Dendritic cell treated with granulocyte-macrophage colony-stimulating factor and Interleukin-4, amounts not matched to agents 40 ng/mL and 50 ng/mL, for 4 days (primary cell): Measurements from ENCODE around the gene SOD2.
A peak's percentile ranks its signal among the peaks of the same experiment; 100 is the strongest.
"Not testable (repeated sequence)": the region's sequence is repeated elsewhere in the genome, so short reads cannot be mapped to it uniquely, and the experiment has no call there.

Experiments used
- H3K27ac Mint-ChIP-seq: one replicate; pipeline ENCODE4 v1.8.0; 2022; ENCODE audit warnings: mild to moderate bottlenecking, mixed read lengths
- H3K27me3 Mint-ChIP-seq: one replicate; pipeline ENCODE4 v1.8.0; 2022; ENCODE audit warnings: mild to moderate bottlenecking, mixed read lengths
- H3K36me3 Mint-ChIP-seq: one replicate; pipeline ENCODE4 v1.8.0; 2022; ENCODE audit warnings: low read depth, mixed read lengths
- H3K4me1 Mint-ChIP-seq: one replicate; pipeline ENCODE4 v1.8.0; 2022; ENCODE audit warnings: low read depth, mixed read lengths
- H3K4me3 Mint-ChIP-seq: one replicate; pipeline ENCODE4 v1.8.0; 2022; ENCODE audit warnings: mild to moderate bottlenecking, moderate library complexity, mixed read lengths
- H3K9me3 Mint-ChIP-seq: one replicate; pipeline ENCODE4 v1.8.0; 2022; ENCODE audit warnings: mixed read lengths
- intact Hi-C: fragments of 100-400 bp; cut with micrococcal nuclease; formaldehyde crosslinking; loops from one replicate; pipeline ENCODE4 v1.15.0; 2022

The SOD2 gene

DNA sequence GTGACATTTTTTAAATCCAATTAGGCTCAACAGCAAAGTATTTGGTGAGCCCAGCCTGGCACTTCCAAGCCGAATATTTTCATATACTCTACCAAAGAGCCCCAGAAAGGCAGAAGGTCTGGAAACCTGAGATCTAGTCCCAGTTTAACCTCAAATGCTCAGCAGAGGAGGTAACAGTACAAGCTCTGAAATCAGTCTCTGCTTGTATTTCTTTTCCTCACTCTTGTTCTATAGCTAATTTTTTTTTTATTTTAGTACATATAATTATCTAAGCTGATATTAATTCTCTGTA, 9.1 kb downstream of the SOD2 start:
- H3K36me3 Mint-ChIP-seq: peaks cover 89% of the 10 kb centered on the region

DNA sequence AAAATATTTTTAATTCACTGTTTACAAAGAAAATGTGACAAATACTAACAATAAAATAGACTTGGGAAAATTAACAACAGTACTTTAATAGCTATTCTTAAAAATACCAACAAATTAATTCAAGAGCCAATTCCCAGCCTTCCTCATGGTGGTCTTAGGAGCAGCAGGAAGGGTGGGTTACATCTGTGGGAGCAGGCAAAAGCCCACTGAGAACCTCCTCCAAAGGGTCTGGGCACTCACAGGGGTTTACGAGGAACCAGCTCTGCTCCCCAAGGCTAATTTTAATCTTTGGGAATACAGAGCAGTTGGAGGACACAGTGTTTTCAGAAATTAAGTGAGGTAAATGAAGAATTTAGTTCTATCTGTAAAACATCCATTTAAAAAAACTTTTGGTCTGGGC, 10.2 kb downstream of the SOD2 start:
- Mint-ChIP-seq H3K36me3 (peaks cover 88% of the 10 kb centered on the region), H3K9me3 (no peaks in the 10 kb centered on the region), H3K27me3 (no peaks in the 10 kb centered on the region), H3K27ac (peak overlapping the region; percentile 63), H3K4me3 (no peak overlapping the region), H3K4me1 (peaks cover 30% of the 10 kb centered on the region)
- intact Hi-C loops: no loop called here

More for the DNA sequence above, 9.1 kb downstream of the SOD2 start:
- Mint-ChIP-seq H3K4me3 (no peak overlapping the region), H3K4me1 (peaks cover 37% of the 10 kb centered on the region), H3K27ac (peak overlapping the region; percentile 63), H3K9me3 (peaks cover 4% of the 10 kb centered on the region), H3K27me3 (no peaks in the 10 kb centered on the region)
- intact Hi-C loops: no loop called here

DNA sequence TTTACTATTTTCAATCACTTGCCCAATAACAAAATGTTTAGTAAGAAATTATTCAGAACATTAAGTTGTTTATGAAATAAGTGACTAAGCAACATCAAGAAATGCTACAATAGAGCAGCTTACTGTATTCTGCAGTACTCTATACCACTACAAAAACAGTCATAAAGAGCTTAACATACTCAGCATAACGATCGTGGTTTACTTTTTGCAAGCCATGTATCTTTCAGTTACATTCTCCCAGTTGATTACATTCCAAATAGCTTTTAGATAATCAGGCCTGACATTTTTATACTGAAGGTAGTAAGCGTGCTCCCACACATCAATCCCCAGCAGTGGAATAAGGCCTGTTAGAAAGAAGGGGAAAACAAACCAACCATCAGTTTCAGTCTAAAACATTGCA, 10.7 kb downstream of the SOD2 start:
- Mint-ChIP-seq H3K4me1 (peaks cover 30% of the 10 kb centered on the region), H3K27me3 (no peaks in the 10 kb centered on the region), H3K36me3 (peaks cover 85% of the 10 kb centered on the region), H3K4me3 (no peak overlapping the region), H3K27ac (no peak overlapping the region), H3K9me3 (no peaks in the 10 kb centered on the region)
- intact Hi-C loops: no loop called here

DNA sequence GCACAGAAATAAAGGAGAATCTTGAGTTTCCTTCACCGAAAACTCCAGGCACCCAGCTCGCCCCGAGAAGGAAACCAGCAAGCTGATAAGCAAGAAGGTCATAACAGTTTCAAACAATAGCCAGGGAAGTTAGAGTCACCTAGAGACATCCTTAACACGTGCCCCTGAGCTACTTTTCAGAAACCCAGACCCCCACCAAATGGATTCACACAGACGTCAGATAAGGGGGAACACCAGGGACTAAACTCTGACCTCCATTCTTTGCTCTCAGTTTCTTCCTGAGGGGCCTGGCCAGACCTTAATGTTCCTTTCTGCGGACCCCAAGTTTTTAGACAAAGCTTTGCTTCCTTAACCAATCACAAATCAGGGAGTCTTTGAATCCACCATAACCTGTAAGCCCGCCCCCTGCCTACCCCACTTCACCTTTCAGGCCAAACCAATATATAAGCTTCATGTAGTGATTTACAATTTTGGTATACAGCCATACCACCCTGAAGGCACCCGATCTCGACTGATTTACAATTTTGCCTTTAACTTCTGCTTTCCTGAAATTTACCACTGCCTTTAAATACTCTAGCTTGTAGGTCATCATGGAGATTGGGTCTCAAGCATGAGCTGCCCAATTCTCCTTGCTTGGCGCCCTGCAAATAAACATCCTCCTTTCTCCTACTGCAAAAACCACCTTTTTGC, 11.7 kb downstream of the SOD2 start:
- Mint-ChIP-seq H3K4me3 (no peak overlapping the region), H3K36me3 (peaks cover 83% of the 10 kb centered on the region), H3K9me3 (no peaks in the 10 kb centered on the region), H3K27ac (peak overlapping the region; percentile 23), H3K4me1 (peaks cover 23% of the 10 kb centered on the region), H3K27me3 (no peaks in the 10 kb centered on the region)
- intact Hi-C loops: no loop called here

DNA sequence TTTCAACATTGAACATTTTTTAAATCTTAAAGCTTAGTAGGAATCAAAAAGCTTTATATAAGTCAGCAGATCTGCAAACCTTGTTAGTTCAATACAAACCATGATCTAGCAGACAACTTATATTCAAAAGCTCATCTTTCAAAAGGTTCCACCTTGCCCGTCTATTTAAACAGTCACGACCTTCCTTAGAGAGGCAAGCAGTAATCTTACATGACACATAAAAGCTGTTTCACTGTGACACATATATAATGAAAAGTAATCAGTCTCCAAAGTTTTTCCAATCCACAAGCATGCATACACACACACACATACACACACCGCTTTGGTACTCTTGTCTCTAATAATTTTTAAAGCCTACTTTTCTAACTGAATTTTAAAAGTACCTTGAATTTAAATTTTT, 12.9 kb downstream of the SOD2 start:
- H3K9me3 Mint-ChIP-seq: no peaks in the 10 kb centered on the region
- H3K36me3 Mint-ChIP-seq: peaks cover 75% of the 10 kb centered on the region
- no peaks in the 10 kb centered on the region for H3K27me3 Mint-ChIP-seq
- no peak overlapping the region for H3K4me3 Mint-ChIP-seq
- peak overlapping the region; percentile 43 for H3K27ac Mint-ChIP-seq
- intact Hi-C loops: no loop called here
- H3K4me1 Mint-ChIP-seq: peaks cover 18% of the 10 kb centered on the region

DNA sequence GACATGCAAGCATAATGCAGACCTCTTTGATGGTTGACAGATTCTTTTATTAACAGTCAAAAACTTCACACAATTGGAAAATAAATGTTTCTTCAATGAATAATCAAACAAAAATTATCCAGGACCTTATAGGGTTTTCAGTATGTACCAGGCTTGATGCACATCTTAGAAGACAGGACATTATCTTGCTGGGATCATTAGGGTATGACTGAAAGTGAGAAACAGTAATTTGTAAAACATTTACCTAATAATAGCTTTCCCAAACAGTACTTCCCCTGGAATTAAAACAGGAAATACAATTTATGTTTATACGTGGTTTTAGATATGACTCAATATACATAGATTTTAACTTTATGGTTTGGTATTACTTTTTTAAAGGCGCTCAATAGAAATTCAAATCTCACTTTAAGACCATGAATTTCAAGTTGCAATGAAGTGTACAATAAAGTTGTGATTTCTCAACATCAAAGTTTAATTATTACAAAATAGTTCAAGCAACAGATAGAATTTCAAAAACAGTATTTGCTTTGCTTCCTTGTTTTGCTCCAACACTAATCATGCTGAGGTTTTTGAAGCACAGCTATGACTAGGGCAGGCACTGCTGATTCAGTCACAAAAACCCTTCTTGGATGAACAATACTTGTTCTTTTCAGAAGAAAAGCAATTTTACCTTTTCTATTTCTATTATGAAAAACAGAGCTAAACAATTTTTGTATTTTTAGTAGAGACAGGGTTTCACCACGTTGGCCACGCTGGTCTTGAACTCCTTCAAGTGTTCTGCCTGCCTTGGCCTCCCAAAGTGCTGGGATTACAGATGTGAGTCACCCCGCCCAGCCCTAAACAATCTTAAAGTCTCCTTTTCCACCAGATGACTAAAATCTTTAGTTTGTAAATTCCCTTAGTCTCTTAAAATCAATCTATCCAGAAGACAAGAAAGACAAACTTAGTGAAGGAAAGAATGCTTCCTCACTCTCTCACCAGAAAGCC, 13.7 kb downstream of the SOD2 start:
- intact Hi-C loops: no loop called here
- peak overlapping the region; percentile 43 for H3K27ac Mint-ChIP-seq
- no peaks in the 10 kb centered on the region for H3K9me3 Mint-ChIP-seq
- no peak overlapping the region for H3K4me3 Mint-ChIP-seq
- H3K4me1 Mint-ChIP-seq: peaks cover 18% of the 10 kb centered on the region
- H3K27me3 Mint-ChIP-seq: no peaks in the 10 kb centered on the region
- H3K36me3 Mint-ChIP-seq: peaks cover 67% of the 10 kb centered on the region

DNA sequence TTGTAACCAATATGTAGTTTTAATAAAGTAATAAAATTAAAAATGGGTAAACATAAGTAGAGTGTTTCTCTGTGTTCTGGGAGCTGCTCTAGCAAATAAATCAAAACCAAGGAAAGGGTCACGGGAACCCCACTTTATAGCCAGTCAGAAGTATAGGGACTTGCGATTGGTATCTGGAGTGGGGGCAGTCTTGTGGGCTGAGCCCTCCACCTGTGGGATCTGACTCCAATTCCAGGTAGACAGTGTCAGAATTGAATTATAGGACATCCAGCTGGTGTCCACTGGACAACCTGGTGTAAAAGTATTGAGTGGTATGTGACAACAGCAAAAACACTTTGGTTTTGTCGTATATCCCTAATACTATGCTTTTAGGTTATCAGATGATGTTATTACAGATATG, 14.5 kb downstream of the SOD2 start:
- peaks cover 18% of the 10 kb centered on the region for H3K4me1 Mint-ChIP-seq
- H3K27me3 Mint-ChIP-seq: no peaks in the 10 kb centered on the region
- no peak overlapping the region for H3K27ac Mint-ChIP-seq
- H3K4me3 Mint-ChIP-seq: no peak overlapping the region
- H3K36me3 Mint-ChIP-seq: peaks cover 63% of the 10 kb centered on the region
- intact Hi-C loops: no loop called here
- H3K9me3 Mint-ChIP-seq: no peaks in the 10 kb centered on the region

DNA sequence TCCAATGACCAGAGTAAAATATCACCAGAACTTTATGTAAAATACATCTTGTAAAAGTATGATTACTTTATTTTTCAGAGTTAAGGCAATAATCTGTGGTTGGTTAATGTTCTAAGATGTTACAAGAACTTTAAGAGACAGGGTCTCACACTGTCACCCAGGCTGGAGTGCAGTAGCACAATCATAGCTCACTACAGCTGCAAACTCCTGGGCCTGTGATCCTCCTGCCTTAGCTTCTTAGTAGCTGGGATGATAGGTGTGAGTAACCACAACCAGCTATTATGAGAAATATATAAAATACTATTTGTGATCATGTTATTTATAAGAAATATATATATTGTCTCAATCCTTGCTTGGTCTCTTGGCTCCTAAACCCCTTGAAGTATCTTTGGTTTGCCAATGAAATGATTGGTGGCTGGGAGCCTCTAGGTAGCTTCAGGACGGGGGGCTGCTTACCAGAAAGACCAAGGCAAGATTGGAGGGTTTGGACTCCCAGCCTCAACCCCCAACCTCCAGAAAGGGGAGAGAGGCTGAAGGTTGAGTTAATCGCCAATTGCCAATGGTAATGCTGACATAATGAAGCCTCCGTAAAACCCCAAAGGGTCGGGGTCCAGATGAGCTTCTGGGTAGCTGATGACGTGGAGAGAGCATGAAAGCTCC, 15.4 kb downstream of the SOD2 start:
- Mint-ChIP-seq H3K36me3 (peaks cover 57% of the 10 kb centered on the region), H3K4me1 (peaks cover 18% of the 10 kb centered on the region), H3K27me3 (no peaks in the 10 kb centered on the region), H3K27ac (no peak overlapping the region), H3K9me3 (no peaks in the 10 kb centered on the region), H3K4me3 (no peak overlapping the region)
- intact Hi-C loops: no loop called here

DNA sequence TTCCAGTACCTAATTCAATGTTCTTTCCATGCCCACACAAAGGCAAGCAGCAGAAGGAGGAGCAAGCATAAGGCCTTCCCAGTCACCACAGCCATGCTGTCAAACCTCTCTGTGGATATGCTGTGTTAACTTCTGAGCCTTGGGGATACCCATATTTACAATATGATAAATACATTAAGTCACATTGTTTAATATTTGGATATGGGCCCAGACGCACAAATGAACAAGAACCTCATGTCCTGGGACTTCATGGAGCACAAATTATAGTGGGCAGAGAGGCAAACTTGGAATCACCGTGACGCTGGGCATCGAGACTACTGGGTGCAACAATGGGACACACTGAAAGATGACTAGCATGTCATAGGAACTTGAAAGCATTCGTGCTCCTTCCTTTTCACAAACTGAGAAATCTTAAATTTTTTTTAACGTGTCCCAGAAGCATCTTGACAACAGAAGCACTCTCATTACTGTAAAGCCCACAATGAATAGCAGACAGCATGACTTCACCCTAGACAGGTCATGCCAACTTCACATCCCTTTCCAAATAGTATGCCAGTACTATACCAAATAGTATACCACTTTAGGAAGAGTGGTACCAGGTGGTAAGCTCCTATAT, 16.0 kb downstream of the SOD2 start:
- Mint-ChIP-seq H3K27ac (no peak overlapping the region), H3K4me3 (no peak overlapping the region), H3K36me3 (peaks cover 55% of the 10 kb centered on the region), H3K27me3 (no peaks in the 10 kb centered on the region), H3K9me3 (peaks cover 1% of the 10 kb centered on the region), H3K4me1 (peaks cover 19% of the 10 kb centered on the region)
- intact Hi-C loops: no loop called here

DNA sequence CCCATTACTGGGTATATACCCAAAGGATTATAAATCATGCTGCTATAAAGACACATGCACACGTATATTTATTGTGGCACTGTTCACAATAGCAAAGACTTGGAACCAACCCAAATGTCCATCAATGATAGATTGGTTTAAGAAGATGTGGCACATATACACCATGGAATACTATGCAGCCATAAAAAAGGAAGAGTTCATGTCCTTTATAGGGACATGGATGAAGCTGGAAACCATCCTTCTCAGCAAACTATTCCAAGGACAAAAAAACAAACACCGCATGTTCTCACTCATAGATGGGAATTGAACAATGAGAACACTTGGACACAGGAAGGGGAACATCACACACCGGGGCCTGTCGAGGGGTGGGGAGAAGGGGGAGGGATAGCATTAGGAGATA, 16.8 kb downstream of the SOD2 start:
- H3K4me3 Mint-ChIP-seq, H3K27me3 Mint-ChIP-seq, H3K27ac Mint-ChIP-seq, intact Hi-C loops, H3K9me3 Mint-ChIP-seq: not testable (repeated sequence)
- H3K36me3 Mint-ChIP-seq: peaks cover 55% of the 10 kb centered on the region
- peaks cover 17% of the 10 kb centered on the region for H3K4me1 Mint-ChIP-seq

DNA sequence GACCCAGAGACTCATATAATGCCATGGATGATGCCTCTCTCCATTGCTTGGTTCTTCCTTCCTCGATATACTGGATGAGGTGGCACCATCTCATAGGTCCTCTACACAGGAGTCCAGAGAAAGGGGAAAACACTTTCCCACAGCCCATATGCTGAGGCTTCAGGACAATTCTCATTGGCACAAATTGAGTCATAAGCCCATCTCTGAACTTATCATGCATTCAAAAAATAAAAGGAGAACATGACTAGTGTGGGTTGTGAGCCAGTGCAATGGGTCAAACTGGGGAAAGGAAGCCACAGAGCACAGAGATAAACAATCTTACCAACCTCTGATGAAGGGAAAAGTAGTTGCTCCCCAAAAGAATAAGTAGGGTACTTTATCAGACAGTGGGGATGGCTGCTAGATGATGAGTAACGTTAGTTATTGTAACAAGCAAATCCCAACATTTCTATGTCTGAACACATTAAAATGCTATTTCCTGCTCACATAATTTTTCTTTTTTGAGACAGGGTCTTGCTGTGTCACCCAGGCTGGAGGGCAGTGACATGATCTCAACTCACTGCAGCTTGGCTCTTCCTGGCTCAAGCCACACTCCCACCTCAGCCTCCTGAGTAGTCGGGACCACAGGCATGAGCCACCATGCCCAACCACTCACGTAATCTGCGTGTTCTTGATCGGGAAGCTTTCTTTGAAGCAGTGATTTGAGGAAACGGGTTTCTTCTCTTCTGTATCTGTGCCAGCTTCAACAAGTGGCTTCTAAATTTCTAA, 27.0 kb downstream of the SOD2 start:
- H3K9me3 Mint-ChIP-seq: peaks cover 12% of the 10 kb centered on the region
- peaks cover 26% of the 10 kb centered on the region for H3K36me3 Mint-ChIP-seq
- intact Hi-C loops: no loop called here
- H3K27me3 Mint-ChIP-seq: no peaks in the 10 kb centered on the region
- H3K4me1 Mint-ChIP-seq: no peaks in the 10 kb centered on the region
- no peak overlapping the region for H3K27ac Mint-ChIP-seq
- no peak overlapping the region for H3K4me3 Mint-ChIP-seq

DNA sequence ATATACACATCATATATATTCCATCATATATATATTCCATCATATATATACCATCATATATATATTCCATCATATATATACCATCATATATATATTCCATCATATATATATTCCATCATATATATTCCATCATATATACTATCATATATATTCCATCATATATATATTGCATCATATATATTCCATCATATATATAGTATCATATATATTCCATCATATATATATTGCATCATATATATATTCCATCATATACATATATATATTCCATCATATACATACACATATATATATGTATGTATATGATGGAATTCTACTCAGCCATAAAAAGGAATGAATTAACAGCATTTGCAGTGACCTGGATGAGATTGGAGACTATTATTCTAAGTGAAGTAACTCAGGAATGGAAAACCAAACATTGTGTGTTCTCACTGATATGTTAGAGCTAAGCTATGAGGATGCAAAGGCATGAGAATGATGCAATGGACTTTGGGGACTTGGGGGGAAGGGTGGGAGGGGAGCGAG, 29.6 kb downstream of the SOD2 start:
- H3K27ac Mint-ChIP-seq, H3K27me3 Mint-ChIP-seq, H3K4me3 Mint-ChIP-seq, intact Hi-C loops, H3K4me1 Mint-ChIP-seq: not testable (repeated sequence)
- Mint-ChIP-seq H3K36me3 (peaks cover 10% of the 10 kb centered on the region), H3K9me3 (peaks cover 13% of the 10 kb centered on the region)

DNA sequence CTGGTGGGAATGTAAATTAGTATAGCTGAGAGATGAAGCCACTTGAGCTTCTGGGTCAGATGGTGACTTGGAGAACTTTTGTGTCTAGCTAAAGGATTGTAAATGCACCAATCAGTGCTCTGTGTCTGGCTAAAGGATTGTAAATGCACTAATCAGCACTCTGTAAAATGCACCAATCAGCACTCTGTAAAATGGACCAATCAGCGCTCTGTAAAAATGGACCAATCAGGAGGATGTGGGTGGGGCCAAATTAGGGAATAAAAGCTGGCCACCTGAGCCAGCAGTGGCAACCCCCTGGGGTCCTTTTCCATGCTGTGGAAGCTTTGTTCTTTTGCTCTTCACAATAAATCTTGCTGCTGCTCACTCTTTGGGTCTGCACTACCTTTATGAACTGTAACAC, 31.1 kb downstream of the SOD2 start:
- Mint-ChIP-seq H3K36me3 (peaks cover 10% of the 10 kb centered on the region), H3K9me3 (peaks cover 18% of the 10 kb centered on the region)
- H3K27ac Mint-ChIP-seq, H3K4me1 Mint-ChIP-seq, H3K4me3 Mint-ChIP-seq, H3K27me3 Mint-ChIP-seq, intact Hi-C loops: not testable (repeated sequence)
